ENCODE data around the gene MMADHC. TPM values are rescaled to one million over a fixed set of nuclear protein-coding genes. Genes with fewer than 3 reads are reported as not detected.

The MMADHC gene
- total RNA-seq, 1 experiment from 2014 or later, result 149 TPM

- H4K20me1 ChIP-seq (ENCODE audit: control insufficient read depth, insufficient read depth, insufficient read length), result no peaks in the 10 kb centered on the region
- no peak for DNase-seq
- H3K79me1 ChIP-seq (ENCODE audit: insufficient read depth, low read depth, low read length, poor library complexity, severe bottlenecking), result no peaks in the 10 kb centered on the region
- no peak overlapping the region for H3K9ac ChIP-seq (ENCODE audit: extremely low read depth, insufficient read length, low read length)
- no peak overlapping the region for H4K8ac ChIP-seq (replicated peaks; ENCODE audit: insufficient read length, low read depth, low read length)
- TF ChIP-seq, protein P1, sequence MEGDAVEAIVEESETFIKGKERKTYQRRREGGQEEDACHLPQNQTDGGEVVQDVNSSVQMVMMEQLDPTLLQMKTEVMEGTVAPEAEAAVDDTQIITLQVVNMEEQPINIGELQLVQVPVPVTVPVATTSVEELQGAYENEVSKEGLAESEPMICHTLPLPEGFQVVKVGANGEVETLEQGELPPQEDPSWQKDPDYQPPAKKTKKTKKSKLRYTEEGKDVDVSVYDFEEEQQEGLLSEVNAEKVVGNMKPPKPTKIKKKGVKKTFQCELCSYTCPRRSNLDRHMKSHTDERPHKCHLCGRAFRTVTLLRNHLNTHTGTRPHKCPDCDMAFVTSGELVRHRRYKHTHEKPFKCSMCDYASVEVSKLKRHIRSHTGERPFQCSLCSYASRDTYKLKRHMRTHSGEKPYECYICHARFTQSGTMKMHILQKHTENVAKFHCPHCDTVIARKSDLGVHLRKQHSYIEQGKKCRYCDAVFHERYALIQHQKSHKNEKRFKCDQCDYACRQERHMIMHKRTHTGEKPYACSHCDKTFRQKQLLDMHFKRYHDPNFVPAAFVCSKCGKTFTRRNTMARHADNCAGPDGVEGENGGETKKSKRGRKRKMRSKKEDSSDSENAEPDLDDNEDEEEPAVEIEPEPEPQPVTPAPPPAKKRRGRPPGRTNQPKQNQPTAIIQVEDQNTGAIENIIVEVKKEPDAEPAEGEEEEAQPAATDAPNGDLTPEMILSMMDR (conservative IDR thresholded peaks at IDR 0.05), result no peak
- H4K5ac ChIP-seq (ENCODE audit: insufficient read length, low read depth, low read length), result no peak overlapping the region
- H3K4me1 Mint-ChIP-seq, result peaks cover 4 to 7% of the 10 kb centered on the region in 2 experiments
- no peak overlapping the region for H3K56ac ChIP-seq (ENCODE audit: insufficient read length, low read depth, low read length)
- no peak overlapping the region for H3K4me3 Mint-ChIP-seq
- H3K27ac ChIP-seq (ENCODE audit: insufficient read length, low read depth, low read length), result no peak overlapping the region
- no peak overlapping the region for H2BK5ac ChIP-seq (ENCODE audit: insufficient read length, low read length)
- H2BK20ac ChIP-seq (ENCODE audit: low read depth, low read length, poor library complexity, severe bottlenecking), result no peak overlapping the region
- H3K9me3 Mint-ChIP-seq, result peaks cover 16 to 19% of the 10 kb centered on the region in 2 experiments
- H3K4me1 ChIP-seq (ENCODE audit: insufficient read depth, low read length), result no peaks in the 10 kb centered on the region
- no CpG with 5 or more reads among the region's 3 CpGs for WGBS (ENCODE audit: extremely low coverage, insufficient read length, low lambda C conversion rate)
- H3K23me2 ChIP-seq (ENCODE audit: insufficient read length, low read depth, low read length, poor library complexity, severe bottlenecking), result no peaks in the 10 kb centered on the region
- no peak overlapping the region for H2AK5ac ChIP-seq (ENCODE audit: insufficient read length, low read length)
- H3K9me3 ChIP-seq (ENCODE audit: control insufficient read depth, low read depth, low read length), result no peaks in the 10 kb centered on the region
- H3K4me2 ChIP-seq (ENCODE audit: insufficient read depth, insufficient read length, low read length), result no peak overlapping the region
- no peaks in the 10 kb centered on the region for H3K27me3 ChIP-seq (ENCODE audit: insufficient read depth, low read length)
- no peak overlapping the region for H3K4ac ChIP-seq (ENCODE audit: low read depth, low read length)
- no peak overlapping the region for H4K91ac ChIP-seq (ENCODE audit: insufficient read length, low read depth, low read length)
- no peak overlapping the region for H2BK120ac ChIP-seq (ENCODE audit: low read depth, low read length, poor library complexity, severe bottlenecking)
- no peaks in the 10 kb centered on the region for H3K27me3 Mint-ChIP-seq (ENCODE audit: low read depth)
- no peak overlapping the region for H2BK12ac ChIP-seq (ENCODE audit: insufficient read length, low read depth, low read length)
- no peak overlapping the region for H3K14ac ChIP-seq (ENCODE audit: insufficient read depth, low read length)
- H2AFZ ChIP-seq (ENCODE audit: low read length), result no peak overlapping the region
- H3K18ac ChIP-seq (ENCODE audit: insufficient read length, low read depth, low read length), result no peak overlapping the region
- no peak overlapping the region for H3T11ph ChIP-seq (ENCODE audit: low read length)
- H3K23ac ChIP-seq (ENCODE audit: insufficient read length, low read depth, low read length), result no peak overlapping the region
- H3K36me3 Mint-ChIP-seq (ENCODE audit: insufficient read depth in 1 of 3, low read depth in 3 of 3), result peaks cover 2 to 14% (median 2%) of the 10 kb centered on the region in 3 experiments; a peak in 4 of 7 replicates
- H3K79me2 ChIP-seq (ENCODE audit: insufficient read depth, low read length), result no peaks in the 10 kb centered on the region
- H2BK15ac ChIP-seq (ENCODE audit: low read depth, low read length), result no peak overlapping the region
- H3K27ac Mint-ChIP-seq, result no peak overlapping the region
These were observed 13.7 kb upstream of the MMADHC start for GRCh38 chr2:149601141-149601796.

All from H9 (cell line).